ENCODE measurements around the gene SLC66A2. TPM values are rescaled to one million over a fixed set of nuclear protein-coding genes. Genes with fewer than 3 reads are reported as not detected.
A peak's percentile ranks its signal among the peaks of the same experiment; 100 is the strongest.
"Not testable (repeated sequence)": the region's sequence is repeated elsewhere in the genome, so short reads cannot be mapped to it uniquely, and the experiment has no call there.

Gene SLC66A2
- total RNA-seq, 1 donor from 2014 or later: 31.6 TPM

DNA sequence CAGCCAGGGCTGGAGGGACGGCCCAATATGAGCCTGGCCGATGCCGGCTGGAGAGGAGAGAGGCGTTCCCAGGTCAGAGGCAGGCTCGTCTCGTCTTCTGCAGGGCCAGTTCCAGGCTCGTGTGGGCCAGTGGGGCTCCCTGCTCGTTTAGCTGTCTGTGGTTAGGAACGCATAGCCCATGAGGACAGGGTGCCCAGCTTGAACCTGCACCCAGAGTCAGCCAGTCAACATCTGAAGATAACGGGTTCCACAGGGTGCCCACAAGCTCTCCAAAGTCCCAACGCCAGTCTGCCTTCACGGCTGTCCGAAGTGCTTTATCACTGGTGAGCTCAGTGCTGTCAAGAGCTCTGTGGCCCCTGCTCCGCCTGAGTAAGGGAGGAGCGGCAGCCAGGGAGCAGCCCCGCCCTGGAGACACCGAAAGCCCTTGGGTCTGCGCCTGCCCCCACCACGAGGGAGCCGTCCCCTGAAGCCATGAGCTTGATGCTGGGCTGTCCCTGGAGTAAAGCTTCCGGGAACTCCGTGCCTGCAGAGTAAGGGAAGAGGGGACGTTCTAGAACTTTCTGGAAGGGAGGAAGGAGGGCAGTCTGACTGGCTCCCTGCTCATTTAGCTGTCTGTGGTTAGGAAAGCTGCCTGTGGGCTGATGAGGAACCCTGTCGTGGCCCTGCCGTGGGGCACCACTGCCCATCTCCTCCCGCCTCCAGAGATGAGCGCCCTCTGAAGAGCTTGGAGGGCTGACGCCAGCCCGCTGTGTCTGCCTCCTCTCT, 10.3 kb upstream of the SLC66A2 start:
- H3K4me1 Mint-ChIP-seq (ENCODE audit: low read depth): peaks cover 18% of the 10 kb centered on the region
- H3K4me3 Mint-ChIP-seq (ENCODE audit: low read depth): no peak overlapping the region
- H3K27me3 Mint-ChIP-seq: peaks cover 31% of the 10 kb centered on the region
- H3K9me3 Mint-ChIP-seq (ENCODE audit: low read depth): no peaks in the 10 kb centered on the region
- H3K27ac Mint-ChIP-seq: no peak overlapping the region
- TF ChIP-seq, protein P1, sequence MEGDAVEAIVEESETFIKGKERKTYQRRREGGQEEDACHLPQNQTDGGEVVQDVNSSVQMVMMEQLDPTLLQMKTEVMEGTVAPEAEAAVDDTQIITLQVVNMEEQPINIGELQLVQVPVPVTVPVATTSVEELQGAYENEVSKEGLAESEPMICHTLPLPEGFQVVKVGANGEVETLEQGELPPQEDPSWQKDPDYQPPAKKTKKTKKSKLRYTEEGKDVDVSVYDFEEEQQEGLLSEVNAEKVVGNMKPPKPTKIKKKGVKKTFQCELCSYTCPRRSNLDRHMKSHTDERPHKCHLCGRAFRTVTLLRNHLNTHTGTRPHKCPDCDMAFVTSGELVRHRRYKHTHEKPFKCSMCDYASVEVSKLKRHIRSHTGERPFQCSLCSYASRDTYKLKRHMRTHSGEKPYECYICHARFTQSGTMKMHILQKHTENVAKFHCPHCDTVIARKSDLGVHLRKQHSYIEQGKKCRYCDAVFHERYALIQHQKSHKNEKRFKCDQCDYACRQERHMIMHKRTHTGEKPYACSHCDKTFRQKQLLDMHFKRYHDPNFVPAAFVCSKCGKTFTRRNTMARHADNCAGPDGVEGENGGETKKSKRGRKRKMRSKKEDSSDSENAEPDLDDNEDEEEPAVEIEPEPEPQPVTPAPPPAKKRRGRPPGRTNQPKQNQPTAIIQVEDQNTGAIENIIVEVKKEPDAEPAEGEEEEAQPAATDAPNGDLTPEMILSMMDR (IDR thresholded peaks at IDR 0.05; ENCODE audit: unreplicated experiment): no peak
- peaks cover 1% of the 10 kb centered on the region for H3K36me3 Mint-ChIP-seq (ENCODE audit: insufficient read depth)
- no peak for DNase-seq (ENCODE audit: low spot score, unreplicated experiment)

DNA sequence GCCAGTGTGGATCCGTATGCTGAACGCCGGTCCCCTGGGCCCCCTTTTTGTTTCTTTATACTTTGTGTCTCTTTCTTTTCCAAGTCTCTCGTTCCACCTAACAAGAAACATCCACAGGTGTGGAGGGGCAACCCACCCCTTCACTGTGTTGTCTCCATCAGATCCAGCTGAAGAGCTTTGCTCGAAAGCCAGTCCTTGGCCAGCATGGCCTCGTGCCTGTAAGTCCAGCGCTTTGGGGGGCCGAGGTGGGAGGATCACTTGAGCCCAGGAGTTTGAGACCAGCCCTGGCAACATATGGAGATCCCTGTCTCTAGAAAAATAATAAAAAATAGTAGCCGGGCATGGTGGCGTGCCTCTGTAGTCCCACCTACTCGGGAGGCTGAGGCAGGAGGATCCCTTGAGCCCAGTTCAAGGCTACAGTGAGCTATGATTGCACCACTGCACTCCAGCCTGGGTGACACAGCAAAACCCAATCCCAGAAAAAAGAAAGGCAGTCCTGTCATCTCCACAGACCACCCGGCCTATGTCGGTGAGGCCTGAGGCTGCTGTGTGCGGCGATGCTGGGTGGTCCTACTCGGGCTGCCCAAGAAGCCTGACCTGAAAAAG, 9.6 kb upstream of the SLC66A2 start:
- Mint-ChIP-seq H3K4me3 (ENCODE audit: low read depth) (no peak overlapping the region), H3K27me3 (peaks cover 37% of the 10 kb centered on the region), H3K4me1 (ENCODE audit: low read depth) (peaks cover 18% of the 10 kb centered on the region), H3K9me3 (ENCODE audit: low read depth) (no peaks in the 10 kb centered on the region), H3K36me3 (ENCODE audit: insufficient read depth) (peaks cover 1% of the 10 kb centered on the region), H3K27ac (no peak overlapping the region)
- DNase-seq (ENCODE audit: low spot score, unreplicated experiment): no peak
- TF ChIP-seq, protein P1 (IDR thresholded peaks at IDR 0.05; ENCODE audit: unreplicated experiment): no peak

DNA sequence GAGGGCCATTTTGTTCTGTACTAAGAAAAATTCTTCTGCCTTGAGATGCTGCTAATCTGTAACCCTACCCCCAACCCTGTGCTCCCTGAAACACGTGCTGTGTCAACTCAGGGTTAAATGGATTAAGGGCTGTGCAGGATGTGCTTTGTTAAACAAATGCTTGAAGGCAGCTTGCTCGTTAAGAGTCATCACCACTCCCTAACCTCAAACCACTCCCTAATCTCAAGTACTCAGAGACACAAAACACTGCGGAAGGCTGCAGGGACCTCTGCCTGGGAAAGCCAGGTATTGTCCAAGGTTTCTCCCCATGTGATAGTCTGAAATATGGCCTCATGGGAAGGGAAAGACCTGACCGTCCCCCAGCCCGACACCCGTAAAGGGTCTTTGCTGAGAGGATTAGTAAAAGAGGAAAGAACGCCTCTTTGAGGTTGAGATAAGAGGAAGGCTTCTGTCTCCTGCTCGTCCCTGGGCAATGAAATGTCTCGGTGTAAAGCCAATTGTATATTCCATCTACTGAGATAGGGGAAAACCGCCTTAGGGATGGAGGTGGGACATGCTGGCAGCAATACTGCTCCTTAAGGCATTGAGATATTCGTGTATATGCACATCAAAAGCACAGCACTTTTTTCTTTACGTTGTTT, 8.8 kb upstream of the SLC66A2 start:
- not testable (repeated sequence) for DNase-seq (ENCODE audit: low spot score, unreplicated experiment); H3K36me3 Mint-ChIP-seq (ENCODE audit: insufficient read depth); H3K9me3 Mint-ChIP-seq (ENCODE audit: low read depth)
- H3K4me1 Mint-ChIP-seq (ENCODE audit: low read depth): peaks cover 16% of the 10 kb centered on the region
- peak overlapping the region; percentile 79 for H3K27ac Mint-ChIP-seq
- H3K4me3 Mint-ChIP-seq (ENCODE audit: low read depth): peak overlapping the region; percentile 37
- H3K27me3 Mint-ChIP-seq: peaks cover 42% of the 10 kb centered on the region

DNA sequence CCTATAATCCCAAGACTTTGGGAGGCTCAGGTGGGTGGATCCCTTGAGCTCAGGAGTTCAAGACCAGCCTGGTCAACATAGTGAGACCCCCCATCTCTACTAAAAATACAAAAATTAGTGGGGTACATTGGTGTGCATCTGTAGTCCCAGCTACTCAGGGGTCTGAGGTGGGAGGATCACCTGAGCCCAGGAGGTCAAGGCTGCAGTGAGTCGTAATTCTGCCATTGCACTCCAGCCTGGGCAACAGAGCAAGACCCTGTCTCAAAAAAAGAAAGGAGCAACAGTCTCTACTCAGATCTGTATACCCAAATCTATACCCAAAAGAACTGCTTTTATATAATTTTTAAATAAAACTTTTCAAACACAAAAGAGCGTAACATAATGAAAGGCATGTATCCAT, 7.5 kb upstream of the SLC66A2 start:
- TF ChIP-seq, protein P1 (IDR thresholded peaks at IDR 0.05; ENCODE audit: unreplicated experiment): no peak
- no peaks in the 10 kb centered on the region for H3K36me3 Mint-ChIP-seq (ENCODE audit: insufficient read depth)
- peaks cover 53% of the 10 kb centered on the region for H3K27me3 Mint-ChIP-seq
- H3K9me3 Mint-ChIP-seq (ENCODE audit: low read depth): no peaks in the 10 kb centered on the region
- H3K4me1 Mint-ChIP-seq (ENCODE audit: low read depth): peaks cover 16% of the 10 kb centered on the region
- DNase-seq (ENCODE audit: low spot score, unreplicated experiment): no peak
- no peak overlapping the region for H3K27ac Mint-ChIP-seq
- H3K4me3 Mint-ChIP-seq (ENCODE audit: low read depth): no peak overlapping the region

DNA sequence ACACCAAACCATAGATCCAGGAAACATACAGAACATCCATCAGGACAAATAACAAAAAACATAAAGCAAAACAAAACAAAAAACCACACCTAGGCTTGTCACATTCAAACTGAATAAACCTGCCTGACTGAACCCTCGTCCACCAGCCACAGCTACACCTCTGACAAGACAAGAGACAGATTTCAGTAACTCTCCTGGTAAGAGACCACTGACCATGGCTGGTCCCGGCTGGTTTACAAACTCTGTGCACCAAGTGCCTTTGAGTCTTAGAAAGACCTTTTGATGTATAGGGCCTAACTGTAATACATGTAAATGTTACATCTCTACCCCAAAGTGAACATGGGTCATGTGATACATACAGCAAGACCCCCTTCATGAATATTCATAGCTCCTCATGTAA, 4.8 kb upstream of the SLC66A2 start:
- no peak for DNase-seq (ENCODE audit: low spot score, unreplicated experiment)
- no peaks in the 10 kb centered on the region for H3K36me3 Mint-ChIP-seq (ENCODE audit: insufficient read depth)
- no peak overlapping the region for H3K4me3 Mint-ChIP-seq (ENCODE audit: low read depth)
- TF ChIP-seq, protein P1 (IDR thresholded peaks at IDR 0.05; ENCODE audit: unreplicated experiment): no peak
- no peak overlapping the region for H3K27ac Mint-ChIP-seq
- peaks cover 53% of the 10 kb centered on the region for H3K27me3 Mint-ChIP-seq
- no peaks in the 10 kb centered on the region for H3K9me3 Mint-ChIP-seq (ENCODE audit: low read depth)
- peaks cover 11% of the 10 kb centered on the region for H3K4me1 Mint-ChIP-seq (ENCODE audit: low read depth)
